T-helper 9 cell (primary cell): ENCODE data around the gene C1orf159.
"Not testable (repeated sequence)": the region's sequence is repeated elsewhere in the genome, so short reads cannot be mapped to it uniquely, and the experiment has no call there.

Source experiments
- DNase-seq: peaks from one replicate; pipeline ENCODE4 v3.0.0-alpha.2; 2020
- total RNA-seq, 2 donors: gene quantifications; one replicate each; lab custom pipeline; 2026; lab: John Stamatoyannopoulos, UW

C1orf159 gene
- total RNA-seq: 17.4 to 22.4 reads per million in 2 donors

GRCh38 chr1:1115786-1116700, at the start of gene C1orf159:
TSS of gene C1orf159 (minus strand) at chr1:1116089. CDS start at chr1:1091543, 24,546 bp downstream.
- DNase-seq: peak; percentile 98

GRCh38 chr1:1165485-1165884, 49.6 kb upstream of the C1orf159 start:
- DNase-seq: no peak

GRCh38 chr1:1164701-1165451, 49.0 kb upstream of the C1orf159 start:
- DNase-seq: no peak

GRCh38 chr1:1164361-1164700, 48.4 kb upstream of the C1orf159 start:
- no peak for DNase-seq

- DNase-seq: no peak
These were observed 47.7 kb upstream of the C1orf159 start for GRCh38 chr1:1163538-1164070.

GRCh38 chr1:1162597-1163537, 47.0 kb upstream of the C1orf159 start:
- no peak for DNase-seq

- DNase-seq: no peak
These were observed 45.8 kb upstream of the C1orf159 start for GRCh38 chr1:1161683-1162079.

- no peak for DNase-seq
These were observed 45.3 kb upstream of the C1orf159 start for GRCh38 chr1:1161078-1161682.

GRCh38 chr1:1160281-1160930, 44.5 kb upstream of the C1orf159 start:
- no peak for DNase-seq

GRCh38 chr1:1157914-1158710, 42.2 kb upstream of the C1orf159 start:
- DNase-seq: no peak

GRCh38 chr1:1157426-1157913, 41.6 kb upstream of the C1orf159 start:
- DNase-seq: peak; percentile 48

- DNase-seq: no peak
These were observed 41.1 kb upstream of the C1orf159 start for GRCh38 chr1:1157033-1157365.

- no peak for DNase-seq
These were observed 40.5 kb upstream of the C1orf159 start for GRCh38 chr1:1156140-1157032.

GRCh38 chr1:1155258-1155657, 39.4 kb upstream of the C1orf159 start:
- DNase-seq: no peak

- no peak for DNase-seq
These were observed 38.0 kb upstream of the C1orf159 start for GRCh38 chr1:1153874-1154273.

GRCh38 chr1:1153215-1153614, 37.3 kb upstream of the C1orf159 start:
- not testable (repeated sequence) for DNase-seq

GRCh38 chr1:1152431-1152830, 36.5 kb upstream of the C1orf159 start:
- DNase-seq: not testable (repeated sequence)

- DNase-seq: no peak
These were observed 35.4 kb upstream of the C1orf159 start for GRCh38 chr1:1151306-1151705.

GRCh38 chr1:1150100-1150499, 34.2 kb upstream of the C1orf159 start:
- DNase-seq: no peak
